GM18907 (cell line): ENCODE measurements around the gene PLCG2.
"Not testable (repeated sequence)": the region's sequence is repeated elsewhere in the genome, so short reads cannot be mapped to it uniquely, and the experiment has no call there.

Experiments
- ATAC-seq: cut with Tn5 transposase; IDR thresholded peaks from one replicate; pipeline ENCODE4 v1.9.1; 2021; ENCODE audit warnings: mild to moderate bottlenecking, moderate library complexity; ENCODE audit not compliant: unreplicated experiment

The PLCG2 gene

GRCh38 chr16:81987121-81987520 is 208.0 kb downstream of the PLCG2 start:
- ATAC-seq = no peak

- ATAC-seq = no peak
Measured at GRCh38 chr16:81987706-81988105, 208.6 kb downstream of the PLCG2 start.

GRCh38 chr16:81992859-81993258 is 213.8 kb downstream of the PLCG2 start:
- ATAC-seq = no peak

GRCh38 chr16:81994485-81994884 is 215.4 kb downstream of the PLCG2 start:
- no peak for ATAC-seq

- no peak for ATAC-seq
Measured at GRCh38 chr16:81995651-81996050, 216.6 kb downstream of the PLCG2 start.

GRCh38 chr16:81996664-81997509 is 217.8 kb downstream of the PLCG2 start:
- ATAC-seq = no peak

- no peak for ATAC-seq
Measured at GRCh38 chr16:81997738-81998137, 218.6 kb downstream of the PLCG2 start.

- ATAC-seq = no peak
Measured at GRCh38 chr16:82002831-82003230, 223.7 kb downstream of the PLCG2 start.

- no peak for ATAC-seq
Measured at GRCh38 chr16:82004601-82005000, 225.5 kb downstream of the PLCG2 start.

- ATAC-seq = no peak
Measured at GRCh38 chr16:82005027-82005830, 226.1 kb downstream of the PLCG2 start.

GRCh38 chr16:82006036-82006435 is 226.9 kb downstream of the PLCG2 start:
- no peak for ATAC-seq

GRCh38 chr16:82007189-82007588 is 228.1 kb downstream of the PLCG2 start:
- ATAC-seq = no peak

GRCh38 chr16:82008957-82009592 is 230.0 kb downstream of the PLCG2 start:
- no peak for ATAC-seq

- ATAC-seq = not testable (repeated sequence)
Measured at GRCh38 chr16:82009789-82010188, 230.7 kb downstream of the PLCG2 start.

- ATAC-seq = no peak
Measured at GRCh38 chr16:82010649-82011048, 231.6 kb downstream of the PLCG2 start.

GRCh38 chr16:82011199-82011641 is 232.1 kb downstream of the PLCG2 start, which contains the start of gene SDR42E1:
SDR42E1 (minus strand) TSS chr16:82011470; CDS start chr16:82000858, 10,612 bp downstream.
- peak; percentile 96 for ATAC-seq
